PC-9 (cell line): Measurements from ENCODE around the gene AKAP11.

Source experiments
- CTCF ChIP-seq: fragments of 200-600 bp; sonication (generic); conservative IDR thresholded peaks from 2 replicates; pipeline ENCODE4 v1.6.1; 2017; ENCODE audit warnings: mixed run types, antibody characterized with exemption, mild to moderate bottlenecking, moderate library complexity
- EZH2 ChIP-seq: fragments of 200-600 bp; sonication (generic); IDR thresholded peaks from 2 replicates; pipeline ENCODE4 v1.8.0; 2017; ENCODE audit warnings: antibody characterized with exemption, low read depth

- TF ChIP-seq CTCF (no peak), EZH2 (no peak)
Measured at GRCh38 chr13:42255886-42256285, 16.1 kb upstream of the AKAP11 start.
